LNCaP clone FGC (cell line): ENCODE measurements around the gene CACNA2D2.

Experiments
- DNase-seq: peaks from one replicate; pipeline ENCODE4 v3.0.0-alpha.2; 2011; ENCODE audit warnings: low read depth
- H3K4me3 ChIP-seq: 2 replicates; pipeline ENCODE4 v1.5.1; 2011; ENCODE audit warnings: mild to moderate bottlenecking, low read depth, low read length, control low read depth
- CTCF ChIP-seq: IDR thresholded peaks from 2 replicates; pipeline ENCODE4 v1.5.1; 2012; ENCODE audit warnings: mild to moderate bottlenecking; ENCODE audit not compliant: control insufficient read depth, insufficient read depth; ENCODE audit errors: extremely low read depth

Gene CACNA2D2

GRCh38 chr3:50383750-50384149, 119.7 kb downstream of the CACNA2D2 start:
- no peak for TF ChIP-seq CTCF
- no peak overlapping the region for H3K4me3 ChIP-seq
- DNase-seq, result no peak

GRCh38 chr3:50382722-50383121, 120.7 kb downstream of the CACNA2D2 start:
- no peak for DNase-seq
- no peak for TF ChIP-seq CTCF
- no peak overlapping the region for H3K4me3 ChIP-seq

GRCh38 chr3:50381383-50381782, 122.1 kb downstream of the CACNA2D2 start:
- no peak overlapping the region for H3K4me3 ChIP-seq

GRCh38 chr3:50380405-50381085, 122.9 kb downstream of the CACNA2D2 start:
- TF ChIP-seq CTCF, result no peak
- H3K4me3 ChIP-seq, result no peak overlapping the region
- no peak for DNase-seq

More at GRCh38 chr3:50381383-50381782, 122.1 kb downstream of the CACNA2D2 start:
- no peak for DNase-seq
- TF ChIP-seq CTCF, result no peak

- DNase-seq, result no peak
- no peak for TF ChIP-seq CTCF
- H3K4me3 ChIP-seq, result no peak overlapping the region
These were observed 124.7 kb downstream of the CACNA2D2 start for GRCh38 chr3:50378757-50379156.

GRCh38 chr3:50378024-50378423, 125.4 kb downstream of the CACNA2D2 start:
- no peak for DNase-seq
- TF ChIP-seq CTCF, result no peak
- H3K4me3 ChIP-seq, result no peak overlapping the region
